GM10266 (cell line): Measurements from ENCODE around the gene FARS2.

ENCODE experiments used
- DNase-seq: peaks from one replicate; pipeline ENCODE4 v3.0.0; 2012; ENCODE audit errors: extremely low spot score
- CTCF ChIP-seq: IDR thresholded peaks from 2 replicates; pipeline ENCODE4 v1.5.1; 2012; ENCODE audit warnings: mild to moderate bottlenecking, low read depth; ENCODE audit not compliant: control insufficient read depth, insufficient read depth; ENCODE audit errors: missing control alignments

FARS2 gene

GRCh38 chr6:5674141-5674540 lies 412.8 kb downstream of the FARS2 start:
- no peak for DNase-seq
- TF ChIP-seq CTCF = no peak

- no peak for TF ChIP-seq CTCF
- no peak for DNase-seq
Measured at GRCh38 chr6:5674721-5675120, 413.4 kb downstream of the FARS2 start.

GRCh38 chr6:5676701-5677100 lies 415.4 kb downstream of the FARS2 start:
- no peak for TF ChIP-seq CTCF
- no peak for DNase-seq

- no peak for TF ChIP-seq CTCF
- DNase-seq = no peak
Measured at GRCh38 chr6:5677219-5678000, 416.1 kb downstream of the FARS2 start.

GRCh38 chr6:5679270-5679669 lies 418.0 kb downstream of the FARS2 start:
- DNase-seq = no peak
- no peak for TF ChIP-seq CTCF

- DNase-seq = no peak
- TF ChIP-seq CTCF = no peak
Measured at GRCh38 chr6:5679691-5680090, 418.4 kb downstream of the FARS2 start.

GRCh38 chr6:5680095-5680494 lies 418.8 kb downstream of the FARS2 start:
- no peak for DNase-seq

More at GRCh38 chr6:5680095-5680494, 418.8 kb downstream of the FARS2 start:
- no peak for TF ChIP-seq CTCF
